Measurements from ENCODE around the gene KIRREL3. TPM values are rescaled to one million over a fixed set of nuclear protein-coding genes. Genes with fewer than 3 reads are reported as not detected.

KIRREL3 gene
- total RNA-seq, 4 donors from 2014 or later = 0.82 to 15.7 (median 1.4) TPM; not detected in 1

- intact Hi-C loops (cut with DNase I; ENCODE audit: low total_unique reads) (no loop called here), in situ Hi-C loops (cut with MboI; ENCODE audit: low pct_ligation_motif_present in 1 of 4, low pct_unique_long_range_greater_than_20kb in 1 of 4, low sequenced_read_pairs in 3 of 4) (loop anchor here in 1 of 4 donors (25.0 kb wide), 1 partner anchor 183 kb away; the partner anchor contains the start of gene DCPS)
- peaks cover 17% of the 10 kb centered on the region for H3K27me3 ChIP-seq
- DNase-seq = no peak
- H3K9me3 ChIP-seq = no peaks in the 10 kb centered on the region
- TF ChIP-seq EP300 (IDR thresholded peaks at IDR 0.05; ENCODE audit: low read depth) = no peak
- no peak for TF ChIP-seq POLR2AphosphoS5 (IDR thresholded peaks at IDR 0.05)
- TF ChIP-seq CTCF (IDR thresholded peaks at IDR 0.05) = no peak
- no peak for TF ChIP-seq POLR2A (IDR thresholded peaks at IDR 0.05)
- WGBS, 2 donors (ENCODE audit: low coverage in 1 of 2) = 89% methylated on average over 10 of the region's 10 CpGs; no CpG with 5 or more reads in 1 of the 2 donors
- H3K36me3 ChIP-seq = no peaks in the 10 kb centered on the region
- no peak overlapping the region for H3K27ac ChIP-seq
- no peaks in the 10 kb centered on the region for H3K4me1 ChIP-seq
- H3K4me3 ChIP-seq = no peak overlapping the region
Observed at GRCh38 chr11:126494831-126495230, 505.7 kb downstream of the KIRREL3 start.

- 76 to 83% methylated on average over 6 to 13 of the region's 13 CpGs for WGBS, 2 donors (ENCODE audit: low coverage in 1 of 2)
- intact Hi-C loops (cut with DNase I; ENCODE audit: low total_unique reads) = no loop called here
- in situ Hi-C loops (cut with MboI; ENCODE audit: low pct_ligation_motif_present in 1 of 4, low pct_unique_long_range_greater_than_20kb in 1 of 4, low sequenced_read_pairs in 3 of 4) = loop anchor here in 1 of 4 donors (25.0 kb wide), 1 partner anchor 180 kb away; the partner anchor contains the start of gene DCPS
Observed at GRCh38 chr11:126492331-126493082, 508.1 kb downstream of the KIRREL3 start.

GRCh38 chr11:126491092-126491491 lies 509.5 kb downstream of the KIRREL3 start:
- WGBS, 2 donors (ENCODE audit: low coverage in 1 of 2) = 60 to 66% methylated on average over 1 to 13 of the region's 13 CpGs
- no peaks in the 10 kb centered on the region for H3K36me3 ChIP-seq
- intact Hi-C loops (cut with DNase I; ENCODE audit: low total_unique reads) (no loop called here), in situ Hi-C loops (cut with MboI; ENCODE audit: low pct_ligation_motif_present in 1 of 4, low pct_unique_long_range_greater_than_20kb in 1 of 4, low sequenced_read_pairs in 3 of 4) (loop anchor here in 1 of 4 donors (25.0 kb wide), 1 partner anchor 179 kb away; the partner anchor contains the start of gene DCPS)
- no peak overlapping the region for H3K27ac ChIP-seq
- DNase-seq = no peak
- TF ChIP-seq POLR2AphosphoS5 (IDR thresholded peaks at IDR 0.05) = no peak
- H3K4me3 ChIP-seq = no peak overlapping the region
- H3K27me3 ChIP-seq = peaks cover 13% of the 10 kb centered on the region
- no peaks in the 10 kb centered on the region for H3K9me3 ChIP-seq
- H3K4me1 ChIP-seq = no peaks in the 10 kb centered on the region

More at GRCh38 chr11:126492331-126493082, 508.1 kb downstream of the KIRREL3 start:
- TF ChIP-seq CTCF (IDR thresholded peaks at IDR 0.05) (no peak), POLR2AphosphoS5 (IDR thresholded peaks at IDR 0.05) (no peak), POLR2A (IDR thresholded peaks at IDR 0.05) (no peak), EP300 (IDR thresholded peaks at IDR 0.05; ENCODE audit: low read depth) (no peak)
- DNase-seq = no peak
- no peaks in the 10 kb centered on the region for H3K36me3 ChIP-seq
- peaks cover 12% of the 10 kb centered on the region for H3K27me3 ChIP-seq
- H3K27ac ChIP-seq = no peak overlapping the region
- no peak overlapping the region for H3K4me3 ChIP-seq
- no peaks in the 10 kb centered on the region for H3K9me3 ChIP-seq
- H3K4me1 ChIP-seq = no peaks in the 10 kb centered on the region

DNA sequence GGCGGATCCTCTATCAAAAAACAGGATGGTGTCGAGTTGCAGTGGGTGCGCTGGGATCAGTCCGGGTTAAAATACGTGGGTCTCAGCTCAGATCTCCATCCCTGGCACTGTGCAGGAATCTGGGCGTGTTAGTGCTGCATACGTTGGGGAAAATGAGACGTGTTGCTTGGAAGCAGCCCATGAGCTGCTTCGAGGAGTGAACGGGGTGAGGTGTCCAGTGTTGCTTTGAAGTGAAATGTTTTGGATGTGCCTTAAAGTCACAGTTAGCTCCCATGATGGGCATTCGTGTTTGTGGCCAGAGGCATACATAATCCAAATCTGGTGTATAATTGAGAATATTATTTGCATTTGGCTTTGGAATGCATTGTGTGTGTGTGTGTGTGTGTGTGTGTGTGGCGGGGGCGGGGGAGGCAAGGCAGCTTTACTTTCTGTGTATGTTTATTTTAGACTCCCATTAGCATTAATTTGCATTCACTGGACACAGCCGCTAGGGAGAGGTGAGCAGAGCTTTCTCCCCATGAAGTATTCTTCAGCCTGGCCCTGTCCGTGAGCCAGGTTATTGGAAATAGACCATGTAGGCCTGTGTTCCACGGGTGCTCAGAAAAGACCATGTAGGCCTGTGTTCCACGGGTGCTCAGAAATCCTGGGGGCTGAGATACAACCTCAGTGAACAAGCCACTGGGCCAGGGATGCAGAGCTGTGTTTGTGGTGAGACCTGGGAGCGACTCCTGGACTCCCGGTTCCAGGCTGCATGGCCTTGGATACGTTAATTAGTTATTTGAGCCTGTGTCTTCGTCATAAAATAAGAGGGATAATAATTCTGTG lies 510.5 kb downstream of the KIRREL3 start:
- TF ChIP-seq POLR2A (IDR thresholded peaks at IDR 0.05) = no peak
- no peak for TF ChIP-seq POLR2AphosphoS5 (IDR thresholded peaks at IDR 0.05)
- TF ChIP-seq CTCF (IDR thresholded peaks at IDR 0.05) = no peak
- Histone ChIP-seq H3K27ac (no peak overlapping the region), H3K4me1 (no peaks in the 10 kb centered on the region), H3K36me3 (no peaks in the 10 kb centered on the region), H3K27me3 (peaks cover 22% of the 10 kb centered on the region), H3K9me3 (no peaks in the 10 kb centered on the region), H3K4me3 (no peak overlapping the region)
- DNase-seq = no peak
- intact Hi-C loops (cut with DNase I; ENCODE audit: low total_unique reads) = no loop called here
- in situ Hi-C loops (cut with MboI; ENCODE audit: low pct_ligation_motif_present in 1 of 4, low pct_unique_long_range_greater_than_20kb in 1 of 4, low sequenced_read_pairs in 3 of 4) = loop anchor here in 2 of 4 donors (10.0 to 25.0 kb wide), 2 partner anchors 175 to 178 kb away; partner anchors contain the start of gene DCPS (in 1 of the 2)
- 80 to 100% methylated on average over 3 to 21 of the region's 21 CpGs for WGBS, 2 donors (ENCODE audit: low coverage in 1 of 2)
